Glomerular endothelial cell (primary cell): ENCODE results near the gene SBNO1. TPM values are rescaled to one million over a fixed set of nuclear protein-coding genes. Genes with fewer than 3 reads are reported as not detected.
A peak's percentile ranks its signal among the peaks of the same experiment; 100 is the strongest.
"Not testable (repeated sequence)": the region's sequence is repeated elsewhere in the genome, so short reads cannot be mapped to it uniquely, and the experiment has no call there.

Experiments used
- DNase-seq: peaks from one replicate; pipeline ENCODE4 v3.0.0-alpha.2; 2011; ENCODE audit warnings: low read depth, low spot score; ENCODE audit errors: extremely low read depth
- total RNA-seq: library from RNA; depleted of rRNA; stranded (reverse); fragments of >200 nt; gene quantifications from 2 replicates; pipeline ENCODE4 v1.2.3, GENCODE V29; 2015

SBNO1 gene
- total RNA-seq, 1 donor from 2014 or later = 20.2 TPM

- no peak for DNase-seq
These were observed 13.3 kb downstream of the SBNO1 start for GRCh38 chr12:123351349-123351748.

GRCh38 chr12:123346946-123347345 lies 17.7 kb downstream of the SBNO1 start:
- DNase-seq = no peak

GRCh38 chr12:123344086-123344485 lies 20.6 kb downstream of the SBNO1 start:
- no peak for DNase-seq

GRCh38 chr12:123337070-123337469 lies 27.6 kb downstream of the SBNO1 start:
- DNase-seq = no peak

GRCh38 chr12:123336530-123336929 lies 28.1 kb downstream of the SBNO1 start:
- DNase-seq = no peak

- DNase-seq = no peak
These were observed 29.2 kb downstream of the SBNO1 start for GRCh38 chr12:123335490-123335889.

- no peak for DNase-seq
These were observed 34.8 kb downstream of the SBNO1 start for GRCh38 chr12:123329799-123330198.

- no peak for DNase-seq
These were observed 44.8 kb downstream of the SBNO1 start for GRCh38 chr12:123319826-123320225.

GRCh38 chr12:123319273-123319672 lies 45.4 kb downstream of the SBNO1 start:
- DNase-seq = no peak

GRCh38 chr12:123313046-123313445 lies 51.6 kb downstream of the SBNO1 start:
- DNase-seq = not testable (repeated sequence)

GRCh38 chr12:123306200-123306599 lies 58.4 kb downstream of the SBNO1 start:
- DNase-seq = no peak

- DNase-seq = no peak
These were observed 59.5 kb downstream of the SBNO1 start for GRCh38 chr12:123305136-123305535.

- DNase-seq = no peak
These were observed 71.4 kb downstream of the SBNO1 start for GRCh38 chr12:123293178-123293760.

GRCh38 chr12:123289911-123290310 lies 74.7 kb downstream of the SBNO1 start:
- DNase-seq = no peak

GRCh38 chr12:123288751-123289346 lies 75.8 kb downstream of the SBNO1 start:
- DNase-seq = no peak

- DNase-seq = no peak
These were observed 77.8 kb downstream of the SBNO1 start for GRCh38 chr12:123286652-123287373.

GRCh38 chr12:123284669-123285068 lies 80.0 kb downstream of the SBNO1 start:
- DNase-seq = no peak

- DNase-seq = no peak
These were observed 81.2 kb downstream of the SBNO1 start for GRCh38 chr12:123283461-123283860.

GRCh38 chr12:123282111-123282510 lies 82.5 kb downstream of the SBNO1 start:
- DNase-seq = no peak

- DNase-seq = no peak
These were observed 83.7 kb downstream of the SBNO1 start for GRCh38 chr12:123280971-123281370.

- peak; percentile 77 for DNase-seq
These were observed 86.5 kb downstream of the SBNO1 start for GRCh38 chr12:123278101-123278627.

GRCh38 chr12:123273166-123273565 lies 91.5 kb downstream of the SBNO1 start:
- no peak for DNase-seq
